Thyroid gland (tissue), 4 donors: ENCODE results near the gene ELP4.

Experiments
- POLR2A ChIP-seq, 2 donors: fragments of 450-650 bp; IDR thresholded peaks; one replicate each; pipeline ENCODE4 v1.6.1; 2017; ENCODE audit warnings: antibody characterized with exemption in 2 of 2, mild to moderate bottlenecking in 2 of 2, moderate library complexity in 1 of 2
- TF ChIP-seq, protein P1 (sequence below), 6 experiments: fragments of 200-600 bp in 3 of 6; fragments of 450-650 bp in 3 of 6; sonication (generic) in 3 of 6; IDR thresholded peaks; one replicate each; pipeline ENCODE4 v1.5.1; 2016 to 2019; ENCODE audit warnings: antibody characterized with exemption in 6 of 6, mild to moderate bottlenecking in 2 of 6, inconsistent platforms in 1 of 6, moderate library complexity in 1 of 6

DNA sequence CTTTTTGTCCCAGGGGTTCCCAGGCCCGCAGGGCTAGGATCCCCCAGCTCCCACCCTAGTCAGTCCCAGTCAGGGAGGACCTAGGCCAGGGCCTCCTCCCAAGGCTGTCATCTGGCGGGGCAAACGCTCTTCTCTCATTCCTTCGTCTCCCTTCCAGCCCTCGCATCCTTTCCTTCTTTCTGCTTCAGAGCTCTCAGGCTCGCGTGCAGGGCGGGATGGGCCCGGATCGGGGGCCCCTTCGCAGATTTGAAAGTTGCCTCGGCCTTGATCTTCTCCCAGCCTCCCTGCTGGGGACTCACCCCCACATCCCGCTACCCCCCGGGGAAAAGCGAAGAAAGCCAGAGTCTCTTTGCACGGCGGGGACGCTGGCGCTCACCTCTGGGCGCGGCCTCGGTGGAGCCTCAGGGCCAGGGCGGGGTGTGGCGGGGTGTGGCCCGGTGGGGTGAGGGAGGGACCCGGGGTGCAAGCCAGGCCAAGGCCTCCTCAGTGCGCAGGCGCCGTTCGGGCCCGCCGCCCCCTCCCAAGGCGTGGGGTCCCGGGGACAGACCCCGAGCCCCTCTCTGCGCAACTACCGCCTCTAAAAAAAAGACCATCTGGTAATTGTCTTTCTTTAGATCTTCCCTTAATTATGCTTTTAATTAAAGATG is 316.4 kb downstream of the ELP4 start:
- no peak for TF ChIP-seq POLR2A (IDR thresholded peaks at IDR 0.05)
- TF ChIP-seq, protein P1, sequence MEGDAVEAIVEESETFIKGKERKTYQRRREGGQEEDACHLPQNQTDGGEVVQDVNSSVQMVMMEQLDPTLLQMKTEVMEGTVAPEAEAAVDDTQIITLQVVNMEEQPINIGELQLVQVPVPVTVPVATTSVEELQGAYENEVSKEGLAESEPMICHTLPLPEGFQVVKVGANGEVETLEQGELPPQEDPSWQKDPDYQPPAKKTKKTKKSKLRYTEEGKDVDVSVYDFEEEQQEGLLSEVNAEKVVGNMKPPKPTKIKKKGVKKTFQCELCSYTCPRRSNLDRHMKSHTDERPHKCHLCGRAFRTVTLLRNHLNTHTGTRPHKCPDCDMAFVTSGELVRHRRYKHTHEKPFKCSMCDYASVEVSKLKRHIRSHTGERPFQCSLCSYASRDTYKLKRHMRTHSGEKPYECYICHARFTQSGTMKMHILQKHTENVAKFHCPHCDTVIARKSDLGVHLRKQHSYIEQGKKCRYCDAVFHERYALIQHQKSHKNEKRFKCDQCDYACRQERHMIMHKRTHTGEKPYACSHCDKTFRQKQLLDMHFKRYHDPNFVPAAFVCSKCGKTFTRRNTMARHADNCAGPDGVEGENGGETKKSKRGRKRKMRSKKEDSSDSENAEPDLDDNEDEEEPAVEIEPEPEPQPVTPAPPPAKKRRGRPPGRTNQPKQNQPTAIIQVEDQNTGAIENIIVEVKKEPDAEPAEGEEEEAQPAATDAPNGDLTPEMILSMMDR (IDR thresholded peaks at IDR 0.05), result no peak
